ENCODE measurements around the gene SAMD4B.
A peak's percentile ranks its signal among the peaks of the same experiment; 100 is the strongest.

DNA sequence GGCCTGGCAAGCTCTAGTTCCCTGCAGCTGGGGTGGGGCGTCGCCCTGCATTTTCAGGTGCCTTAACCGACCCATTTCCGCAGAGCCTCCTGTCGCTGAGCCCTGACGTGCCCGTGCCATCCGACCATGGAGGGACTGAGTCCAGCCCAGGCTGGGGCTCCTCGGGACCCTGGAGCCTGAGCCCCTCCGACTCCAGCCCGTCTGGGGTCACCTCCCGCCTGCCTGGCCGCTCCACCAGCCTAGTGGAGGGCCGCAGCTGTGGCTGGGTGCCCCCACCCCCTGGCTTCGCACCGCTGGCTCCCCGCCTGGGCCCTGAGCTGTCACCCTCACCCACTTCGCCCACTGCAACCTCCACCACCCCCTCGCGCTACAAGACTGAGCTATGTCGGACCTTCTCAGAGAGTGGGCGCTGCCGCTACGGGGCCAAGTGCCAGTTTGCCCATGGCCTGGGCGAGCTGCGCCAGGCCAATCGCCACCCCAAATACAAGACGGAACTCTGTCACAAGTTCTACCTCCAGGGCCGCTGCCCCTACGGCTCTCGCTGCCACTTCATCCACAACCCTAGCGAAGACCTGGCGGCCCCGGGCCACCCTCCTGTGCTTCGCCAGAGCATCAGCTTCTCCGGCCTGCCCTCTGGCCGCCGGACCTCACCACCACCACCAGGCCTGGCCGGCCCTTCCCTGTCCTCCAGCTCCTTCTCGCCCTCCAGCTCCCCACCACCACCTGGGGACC, 65.6 kb downstream of the SAMD4B start:
- TF ChIP-seq CREM (IDR thresholded peaks at IDR 0.05; ENCODE audit: low read depth), result no peak
- no peak for TF ChIP-seq EZH2 (IDR thresholded peaks at IDR 0.05; ENCODE audit: borderline replicate concordance, control insufficient read depth, low read depth, low read length)
- TF ChIP-seq BRCA1 (IDR thresholded peaks at IDR 0.05; ENCODE audit: low read depth, low read length), result no peak
- peak; percentile 63 for TF ChIP-seq POLR2A (IDR thresholded peaks at IDR 0.05; ENCODE audit: low read depth, low read length)
- TF ChIP-seq, protein P1, sequence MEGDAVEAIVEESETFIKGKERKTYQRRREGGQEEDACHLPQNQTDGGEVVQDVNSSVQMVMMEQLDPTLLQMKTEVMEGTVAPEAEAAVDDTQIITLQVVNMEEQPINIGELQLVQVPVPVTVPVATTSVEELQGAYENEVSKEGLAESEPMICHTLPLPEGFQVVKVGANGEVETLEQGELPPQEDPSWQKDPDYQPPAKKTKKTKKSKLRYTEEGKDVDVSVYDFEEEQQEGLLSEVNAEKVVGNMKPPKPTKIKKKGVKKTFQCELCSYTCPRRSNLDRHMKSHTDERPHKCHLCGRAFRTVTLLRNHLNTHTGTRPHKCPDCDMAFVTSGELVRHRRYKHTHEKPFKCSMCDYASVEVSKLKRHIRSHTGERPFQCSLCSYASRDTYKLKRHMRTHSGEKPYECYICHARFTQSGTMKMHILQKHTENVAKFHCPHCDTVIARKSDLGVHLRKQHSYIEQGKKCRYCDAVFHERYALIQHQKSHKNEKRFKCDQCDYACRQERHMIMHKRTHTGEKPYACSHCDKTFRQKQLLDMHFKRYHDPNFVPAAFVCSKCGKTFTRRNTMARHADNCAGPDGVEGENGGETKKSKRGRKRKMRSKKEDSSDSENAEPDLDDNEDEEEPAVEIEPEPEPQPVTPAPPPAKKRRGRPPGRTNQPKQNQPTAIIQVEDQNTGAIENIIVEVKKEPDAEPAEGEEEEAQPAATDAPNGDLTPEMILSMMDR (IDR thresholded peaks at IDR 0.05 in 2 of 3, conservative IDR thresholded peaks at IDR 0.05 in 1 of 3; ENCODE audit: control insufficient read depth in 2 of 3, extremely low read depth in 1 of 3, insufficient read depth in 1 of 3, low read depth in 3 of 3, low read length in 3 of 3), result no peak
- TF ChIP-seq CHD1 (IDR thresholded peaks at IDR 0.05; ENCODE audit: low read depth, low read length), result 0 out of 2 replicates have a peak, but pooled peaks have one; percentile 46
- no peak for TF ChIP-seq HDAC2 (IDR thresholded peaks at IDR 0.05)
- TF ChIP-seq, protein P2, sequence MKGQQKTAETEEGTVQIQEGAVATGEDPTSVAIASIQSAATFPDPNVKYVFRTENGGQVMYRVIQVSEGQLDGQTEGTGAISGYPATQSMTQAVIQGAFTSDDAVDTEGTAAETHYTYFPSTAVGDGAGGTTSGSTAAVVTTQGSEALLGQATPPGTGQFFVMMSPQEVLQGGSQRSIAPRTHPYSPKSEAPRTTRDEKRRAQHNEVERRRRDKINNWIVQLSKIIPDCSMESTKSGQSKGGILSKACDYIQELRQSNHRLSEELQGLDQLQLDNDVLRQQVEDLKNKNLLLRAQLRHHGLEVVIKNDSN (IDR thresholded peaks at IDR 0.05; ENCODE audit: borderline replicate concordance, extremely low read length, insufficient read depth, low read depth, low read length), result no peak
- no peak for TF ChIP-seq ZBED1 (IDR thresholded peaks at IDR 0.05; ENCODE audit: borderline replicate concordance)
- TF ChIP-seq CEBPB (IDR thresholded peaks at IDR 0.05; ENCODE audit: borderline replicate concordance in 1 of 2, low read depth in 2 of 2, low read length in 2 of 2), result no peak
